Progenitor cell of endocrine pancreas (in vitro differentiated cells): ENCODE measurements around the gene NTRK2. TPM values are rescaled to one million over a fixed set of nuclear protein-coding genes. Genes with fewer than 3 reads are reported as not detected.

Source experiments
- DNase-seq: peaks from one replicate; pipeline ENCODE4 v3.0.0; 2021; ENCODE audit warnings: low spot score; ENCODE audit not compliant: unreplicated experiment
- H3K27ac Mint-ChIP-seq: 2 replicates; pipeline ENCODE4 v1.8.0; 2021; ENCODE audit warnings: mild to moderate bottlenecking, moderate library complexity, mixed read lengths
- H3K27me3 Mint-ChIP-seq: 2 replicates; pipeline ENCODE4 v1.8.0; 2021; ENCODE audit warnings: mixed read lengths
- H3K36me3 Mint-ChIP-seq: 2 replicates; pipeline ENCODE4 v1.8.0; 2022; ENCODE audit warnings: mixed read lengths; ENCODE audit not compliant: insufficient read depth
- H3K4me1 Mint-ChIP-seq: 2 replicates; pipeline ENCODE4 v1.8.0; 2021; ENCODE audit warnings: low read depth, mixed read lengths
- H3K4me3 Mint-ChIP-seq: 2 replicates; pipeline ENCODE4 v1.8.0; 2021; ENCODE audit warnings: low read depth, mild to moderate bottlenecking, moderate library complexity, mixed read lengths
- H3K9me3 Mint-ChIP-seq: 2 replicates; pipeline ENCODE4 v1.8.0; 2021; ENCODE audit warnings: low read depth, mixed read lengths
- total RNA-seq: library from RNA; stranded (reverse); gene quantifications from 2 replicates; pipeline ENCODE4 v1.2.1, GENCODE V29; 2021
- TF ChIP-seq, protein P1 (sequence below): fragments of 200-600 bp; sonication (generic); IDR thresholded peaks from one replicate; pipeline ENCODE4 v1.5.0; 2021; ENCODE audit warnings: antibody characterized with exemption, mild to moderate bottlenecking; ENCODE audit not compliant: unreplicated experiment

Gene NTRK2
- total RNA-seq, 1 donor from 2014 or later, result 4.7 TPM

- no peak for DNase-seq
- TF ChIP-seq, protein P1, sequence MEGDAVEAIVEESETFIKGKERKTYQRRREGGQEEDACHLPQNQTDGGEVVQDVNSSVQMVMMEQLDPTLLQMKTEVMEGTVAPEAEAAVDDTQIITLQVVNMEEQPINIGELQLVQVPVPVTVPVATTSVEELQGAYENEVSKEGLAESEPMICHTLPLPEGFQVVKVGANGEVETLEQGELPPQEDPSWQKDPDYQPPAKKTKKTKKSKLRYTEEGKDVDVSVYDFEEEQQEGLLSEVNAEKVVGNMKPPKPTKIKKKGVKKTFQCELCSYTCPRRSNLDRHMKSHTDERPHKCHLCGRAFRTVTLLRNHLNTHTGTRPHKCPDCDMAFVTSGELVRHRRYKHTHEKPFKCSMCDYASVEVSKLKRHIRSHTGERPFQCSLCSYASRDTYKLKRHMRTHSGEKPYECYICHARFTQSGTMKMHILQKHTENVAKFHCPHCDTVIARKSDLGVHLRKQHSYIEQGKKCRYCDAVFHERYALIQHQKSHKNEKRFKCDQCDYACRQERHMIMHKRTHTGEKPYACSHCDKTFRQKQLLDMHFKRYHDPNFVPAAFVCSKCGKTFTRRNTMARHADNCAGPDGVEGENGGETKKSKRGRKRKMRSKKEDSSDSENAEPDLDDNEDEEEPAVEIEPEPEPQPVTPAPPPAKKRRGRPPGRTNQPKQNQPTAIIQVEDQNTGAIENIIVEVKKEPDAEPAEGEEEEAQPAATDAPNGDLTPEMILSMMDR, result no peak
- no peak overlapping the region for H3K4me3 Mint-ChIP-seq
- H3K9me3 Mint-ChIP-seq, result peaks cover 3% of the 10 kb centered on the region
- H3K36me3 Mint-ChIP-seq, result no peaks in the 10 kb centered on the region
- H3K4me1 Mint-ChIP-seq, result peaks cover 9% of the 10 kb centered on the region
- no peak overlapping the region for H3K27ac Mint-ChIP-seq
- peaks cover 8% of the 10 kb centered on the region for H3K27me3 Mint-ChIP-seq
These were observed 255.8 kb downstream of the NTRK2 start for GRCh38 chr9:84925225-84925872.

DNA sequence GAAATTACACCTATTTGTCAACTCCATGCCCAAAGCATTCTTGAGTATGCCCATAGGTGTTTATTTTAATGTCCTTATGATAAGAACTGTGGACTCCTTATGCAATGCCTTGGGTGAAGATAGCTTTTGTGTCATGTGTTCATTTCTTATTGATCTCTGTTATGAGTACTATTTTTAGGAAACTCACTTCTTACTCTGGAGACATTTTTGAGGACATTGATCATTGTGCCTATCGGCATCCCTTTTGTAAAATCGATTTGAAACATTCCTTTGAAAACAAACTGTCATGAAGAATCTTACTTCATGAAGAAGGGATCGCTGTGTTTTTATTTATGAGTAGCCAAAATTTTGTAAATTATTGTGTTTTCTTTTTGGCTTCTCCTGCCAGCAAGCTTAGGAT lies 257.3 kb downstream of the NTRK2 start:
- H3K27ac Mint-ChIP-seq, result no peak overlapping the region
- no peak for DNase-seq
- H3K36me3 Mint-ChIP-seq, result no peaks in the 10 kb centered on the region
- H3K4me3 Mint-ChIP-seq, result no peak overlapping the region
- TF ChIP-seq, protein P1, result no peak
- peaks cover 5% of the 10 kb centered on the region for H3K27me3 Mint-ChIP-seq
- peaks cover 9% of the 10 kb centered on the region for H3K4me1 Mint-ChIP-seq
- peaks cover 3% of the 10 kb centered on the region for H3K9me3 Mint-ChIP-seq

- Mint-ChIP-seq H3K36me3 (no peaks in the 10 kb centered on the region), H3K27me3 (peaks cover 5% of the 10 kb centered on the region), H3K4me3 (no peak overlapping the region), H3K27ac (no peak overlapping the region), H3K4me1 (peaks cover 9% of the 10 kb centered on the region), H3K9me3 (peaks cover 3% of the 10 kb centered on the region)
- TF ChIP-seq, protein P1, result no peak
- no peak for DNase-seq
These were observed 258.9 kb downstream of the NTRK2 start for GRCh38 chr9:84928419-84928818.

DNA sequence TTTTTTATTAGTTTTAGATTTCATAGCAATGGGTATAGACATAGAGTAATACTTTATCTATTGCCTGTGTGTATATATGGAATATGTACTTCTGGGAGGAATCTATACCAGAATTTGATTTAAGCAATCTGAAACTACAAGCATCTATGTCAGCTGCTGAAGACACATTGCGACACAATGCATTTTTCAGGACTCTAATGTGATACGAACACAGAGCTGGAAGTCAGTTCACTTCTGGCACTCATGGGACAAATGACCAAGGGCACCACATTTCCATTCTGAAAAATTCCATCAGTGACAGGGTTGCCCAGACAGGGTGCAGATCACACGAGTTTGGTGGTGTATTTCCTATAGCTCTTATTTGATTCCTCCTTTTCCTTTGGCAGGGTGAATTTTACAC lies 259.5 kb downstream of the NTRK2 start:
- Mint-ChIP-seq H3K4me1 (peaks cover 6% of the 10 kb centered on the region), H3K4me3 (no peak overlapping the region), H3K27me3 (peaks cover 7% of the 10 kb centered on the region), H3K9me3 (peaks cover 3% of the 10 kb centered on the region), H3K27ac (no peak overlapping the region), H3K36me3 (no peaks in the 10 kb centered on the region)
- DNase-seq, result no peak
- TF ChIP-seq, protein P1, result no peak

- Mint-ChIP-seq H3K27ac (no peak overlapping the region), H3K4me1 (peaks cover 7% of the 10 kb centered on the region), H3K4me3 (no peak overlapping the region), H3K27me3 (peaks cover 2% of the 10 kb centered on the region), H3K9me3 (no peaks in the 10 kb centered on the region), H3K36me3 (no peaks in the 10 kb centered on the region)
- no peak for DNase-seq
- TF ChIP-seq, protein P1, result peak; percentile 30
These were observed 263.5 kb downstream of the NTRK2 start for GRCh38 chr9:84932915-84933527.
